Left forelimb (tissue), 1 donor: Measurements from ENCODE around the gene FNDC11.
A peak's percentile ranks its signal among the peaks of the same experiment; 100 is the strongest.
"Not testable (repeated sequence)": the region's sequence is repeated elsewhere in the genome, so short reads cannot be mapped to it uniquely, and the experiment has no call there.

ENCODE experiments used
- DNase-seq: peaks from one replicate; pipeline ENCODE4 v3.0.0-alpha.2; 2018; ENCODE audit warnings: low spot score

Gene FNDC11

GRCh38 chr20:63567386-63568169 lies 13.6 kb downstream of the FNDC11 start:
- no peak for DNase-seq

DNA sequence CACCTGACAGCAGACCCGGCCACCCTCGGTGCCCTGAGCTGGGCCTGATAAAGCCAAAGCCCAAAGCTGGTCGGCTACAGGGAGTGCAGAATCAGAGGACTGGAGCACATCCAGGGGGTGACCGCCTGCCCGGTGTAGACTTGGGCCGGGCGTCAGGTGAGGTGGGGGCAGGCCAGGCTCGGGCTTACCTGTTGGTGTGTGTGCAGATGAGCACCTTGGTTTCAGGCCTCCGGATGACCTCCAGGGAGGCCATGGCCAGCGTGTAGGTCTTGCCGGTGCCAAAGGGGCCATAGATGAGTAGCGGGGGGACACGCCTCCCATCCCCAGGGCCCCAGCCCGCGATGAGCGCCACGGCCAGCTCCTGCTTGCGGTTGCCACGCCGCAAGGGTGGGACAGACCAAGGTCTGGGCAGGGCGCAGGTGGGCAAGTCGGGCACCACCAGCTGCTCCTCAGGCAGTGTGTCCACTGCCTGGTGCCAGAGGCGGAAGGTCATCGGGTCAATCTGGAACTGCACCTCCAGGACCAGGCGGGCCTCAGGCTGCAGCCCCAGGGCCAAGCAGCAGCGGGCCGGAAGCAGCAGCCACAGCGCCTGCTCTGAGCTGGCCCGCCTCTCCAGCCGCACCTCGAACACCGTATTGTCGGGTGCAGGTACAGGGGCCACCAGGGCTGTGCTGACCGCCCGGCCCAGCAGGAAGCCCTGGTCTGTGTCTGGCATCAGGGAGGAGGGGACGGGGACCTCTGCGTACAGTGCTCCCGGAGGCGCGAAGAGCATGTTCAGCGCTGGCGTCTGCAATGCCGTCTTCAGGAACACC lies 14.4 kb downstream of the FNDC11 start:
- DNase-seq, result no peak

GRCh38 chr20:63568986-63569949 lies 15.3 kb downstream of the FNDC11 start:
- DNase-seq, result no peak

DNA sequence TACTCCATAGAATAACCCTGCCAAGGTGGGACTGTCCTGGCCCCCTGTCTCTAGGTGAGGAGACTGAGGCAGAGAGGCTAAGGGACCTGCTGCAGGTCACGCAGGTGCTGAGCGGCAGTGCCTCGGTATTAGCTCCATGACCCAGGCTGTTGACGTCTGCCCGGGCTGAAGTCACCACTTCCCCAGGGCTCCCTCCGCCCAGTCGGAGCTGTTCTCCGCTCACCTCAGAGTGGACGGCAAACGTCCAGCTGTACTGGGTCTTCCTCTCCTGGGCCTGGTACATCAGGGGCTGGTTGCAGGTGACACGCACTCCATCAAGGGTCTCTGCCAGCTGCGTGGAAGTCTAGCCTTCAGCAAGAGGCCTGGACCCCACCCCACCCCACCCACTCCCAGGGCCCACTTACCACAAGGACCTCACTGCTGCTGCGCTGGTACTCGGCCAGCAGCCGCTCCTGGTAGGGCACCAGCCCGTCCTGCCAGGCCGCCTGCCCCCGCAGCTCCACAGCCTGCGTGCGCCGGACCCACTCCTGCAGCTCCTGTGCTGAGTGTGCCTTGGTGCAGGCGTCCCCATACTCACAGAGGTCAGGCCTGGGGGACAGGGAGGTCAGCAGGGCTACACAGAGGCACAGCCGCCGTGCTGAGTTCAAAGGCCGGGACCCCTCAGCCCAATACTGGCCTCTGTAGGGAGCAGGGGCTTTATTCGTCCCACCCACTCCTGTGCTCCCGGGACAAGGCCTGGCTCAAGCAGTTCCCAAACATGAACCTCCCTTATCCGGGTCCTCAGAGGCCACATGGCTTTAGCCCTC lies 16.5 kb downstream of the FNDC11 start:
- DNase-seq, result no peak

- DNase-seq, result not testable (repeated sequence)
Observed at GRCh38 chr20:63571087-63571478, 17.1 kb downstream of the FNDC11 start.

DNA sequence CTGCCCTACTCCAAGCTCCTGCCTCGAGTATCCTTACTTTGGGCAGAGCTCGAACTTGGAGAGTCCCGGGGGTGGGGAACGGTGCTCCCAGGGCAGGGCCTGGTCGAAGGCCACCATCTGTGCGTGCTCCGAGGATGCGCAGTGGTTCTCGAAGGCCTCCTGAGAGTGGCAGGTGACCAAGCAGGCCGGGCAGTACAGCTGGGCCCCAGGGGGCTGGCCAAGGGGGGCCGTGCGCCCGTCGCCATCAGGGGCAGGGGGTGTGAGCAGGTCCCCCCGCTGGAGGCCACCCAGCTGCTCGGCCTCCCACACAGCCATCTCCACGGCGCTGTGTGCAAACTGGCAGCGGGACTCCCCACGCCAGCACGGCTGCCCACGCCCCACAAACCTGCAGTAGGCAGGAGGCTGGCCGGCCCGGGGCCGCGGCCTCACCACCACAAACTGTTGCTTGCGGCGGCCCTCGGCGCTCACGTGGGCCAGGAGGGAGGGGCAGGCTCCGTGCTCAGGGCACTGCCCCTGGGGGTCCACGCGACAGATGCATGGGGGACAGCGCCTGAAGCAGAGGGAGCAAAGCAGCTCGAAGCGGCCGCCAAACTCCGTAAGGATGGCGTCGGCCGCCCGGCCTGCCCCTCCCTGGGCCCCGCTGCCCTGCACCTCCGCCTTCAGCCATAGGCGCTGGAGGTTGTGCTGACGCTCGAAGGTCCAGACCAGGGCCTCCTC lies 18.3 kb downstream of the FNDC11 start:
- no peak for DNase-seq

- DNase-seq, result no peak
Observed at GRCh38 chr20:63572788-63573646, 19.1 kb downstream of the FNDC11 start.

GRCh38 chr20:63573647-63574131 lies 19.7 kb downstream of the FNDC11 start:
- no peak for DNase-seq

- peak; percentile 88 for DNase-seq
Observed at GRCh38 chr20:63574156-63574828, 20.3 kb downstream of the FNDC11 start, which contains the start of gene HELZ2. Gene HELZ2, minus strand, starts transcription at chr20:63574239. Its CDS starts 1,854 bp downstream, at chr20:63572385.

DNA sequence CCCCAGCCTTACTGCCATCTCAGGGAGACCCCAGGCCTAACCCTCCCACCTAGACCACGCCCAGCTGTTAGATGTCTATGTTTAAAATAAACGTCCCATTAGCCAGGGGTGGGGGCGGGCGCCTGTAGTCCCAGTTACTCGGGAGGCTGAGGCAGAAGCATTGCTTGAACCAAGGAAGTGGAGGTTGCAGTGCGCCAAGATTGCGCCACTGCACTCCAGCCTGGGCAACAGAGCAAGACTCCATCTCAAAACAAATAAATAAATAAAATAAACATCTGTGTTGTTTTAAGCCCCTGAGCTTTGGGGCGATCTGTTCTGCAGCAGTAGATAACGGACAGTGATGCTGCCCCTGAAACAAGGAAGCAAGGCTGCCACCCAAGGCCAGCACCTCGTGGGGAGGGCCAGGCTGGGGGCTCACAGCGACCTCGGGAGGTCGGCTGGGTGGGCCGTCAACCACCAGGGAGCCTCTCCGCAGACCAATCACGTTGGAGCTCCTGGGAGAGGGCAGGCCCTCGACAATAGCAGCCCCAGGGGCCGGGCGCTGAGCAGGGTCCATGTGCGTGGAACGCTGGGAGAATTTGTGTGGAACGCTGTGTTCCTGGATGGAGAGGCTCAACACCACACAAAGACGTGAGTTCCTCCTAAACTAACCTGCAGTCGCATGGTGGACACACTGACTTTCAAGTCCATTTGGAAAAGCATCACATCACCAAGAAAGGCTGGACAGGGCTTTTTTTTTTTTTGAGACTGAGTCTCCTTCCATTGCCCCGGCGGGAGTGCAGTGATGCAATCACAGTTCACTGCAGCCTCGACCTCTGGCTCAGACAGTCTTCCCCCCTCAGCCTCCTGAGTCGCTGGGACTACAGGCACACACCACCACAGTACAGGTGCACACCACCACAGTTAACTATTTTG lies 21.1 kb downstream of the FNDC11 start:
- DNase-seq, result no peak

GRCh38 chr20:63576311-63576710 lies 22.4 kb downstream of the FNDC11 start:
- no peak for DNase-seq

DNA sequence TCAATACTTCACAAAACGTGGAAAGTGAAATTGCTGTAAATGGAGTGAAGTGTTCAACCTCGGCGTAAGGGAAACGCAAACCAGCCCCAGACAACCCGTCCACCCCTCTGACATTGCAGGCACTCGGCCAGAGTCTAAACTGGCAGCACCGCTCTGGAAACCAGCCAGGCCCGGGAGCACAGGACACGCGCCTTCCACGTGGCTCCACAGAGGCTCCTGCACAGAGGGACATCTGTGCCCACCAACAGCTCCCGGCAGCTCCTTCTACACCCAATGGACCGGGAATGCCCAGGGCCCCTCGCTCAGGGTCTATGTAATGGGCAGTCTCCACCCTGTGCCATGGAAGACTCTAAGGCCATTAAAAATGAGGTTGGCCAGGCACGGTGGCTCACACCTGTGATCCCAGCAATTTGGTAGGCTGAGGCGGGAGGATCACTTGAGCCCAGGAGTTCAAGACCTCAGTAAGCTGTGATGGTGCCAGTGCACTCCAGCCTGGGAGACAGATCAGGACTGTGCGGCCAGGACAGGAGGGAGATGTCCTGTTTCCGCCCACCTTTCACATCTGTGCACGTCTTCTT lies 23.4 kb downstream of the FNDC11 start:
- no peak for DNase-seq

GRCh38 chr20:63578224-63579016 lies 24.5 kb downstream of the FNDC11 start:
- no peak for DNase-seq

DNA sequence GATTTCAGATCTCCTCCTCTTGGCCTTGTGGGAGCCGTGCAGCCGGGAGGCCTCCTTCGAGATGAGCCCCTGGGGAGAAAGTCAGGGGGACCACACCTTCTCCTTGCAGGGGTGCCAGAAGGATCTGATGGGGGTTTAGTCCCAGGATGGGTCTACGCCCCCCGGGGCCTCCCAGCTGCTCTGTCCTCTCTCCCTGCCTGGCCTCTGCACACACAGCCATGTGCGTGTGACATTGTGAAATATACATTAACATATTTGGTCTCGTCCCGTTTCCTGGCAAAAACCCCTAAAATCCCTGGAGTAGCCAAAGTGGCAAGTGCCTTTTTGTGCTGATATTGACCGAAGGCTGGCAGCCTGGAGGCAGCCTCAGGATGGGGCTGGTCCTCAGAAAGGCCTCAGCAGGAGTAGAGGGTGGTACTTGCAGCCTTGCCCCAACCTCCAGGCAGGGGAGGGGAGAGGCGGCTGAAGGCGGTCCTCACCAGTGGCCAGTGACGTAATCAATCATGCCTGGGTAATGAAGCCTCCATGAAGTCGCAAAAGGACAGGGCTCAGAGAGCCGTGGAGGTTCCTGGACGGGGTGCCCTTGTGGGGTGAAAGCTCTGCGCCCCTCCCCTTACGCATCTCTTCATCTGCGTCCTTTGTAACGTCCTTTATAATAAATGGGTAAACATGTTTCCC lies 25.2 kb downstream of the FNDC11 start:
- no peak for DNase-seq

DNA sequence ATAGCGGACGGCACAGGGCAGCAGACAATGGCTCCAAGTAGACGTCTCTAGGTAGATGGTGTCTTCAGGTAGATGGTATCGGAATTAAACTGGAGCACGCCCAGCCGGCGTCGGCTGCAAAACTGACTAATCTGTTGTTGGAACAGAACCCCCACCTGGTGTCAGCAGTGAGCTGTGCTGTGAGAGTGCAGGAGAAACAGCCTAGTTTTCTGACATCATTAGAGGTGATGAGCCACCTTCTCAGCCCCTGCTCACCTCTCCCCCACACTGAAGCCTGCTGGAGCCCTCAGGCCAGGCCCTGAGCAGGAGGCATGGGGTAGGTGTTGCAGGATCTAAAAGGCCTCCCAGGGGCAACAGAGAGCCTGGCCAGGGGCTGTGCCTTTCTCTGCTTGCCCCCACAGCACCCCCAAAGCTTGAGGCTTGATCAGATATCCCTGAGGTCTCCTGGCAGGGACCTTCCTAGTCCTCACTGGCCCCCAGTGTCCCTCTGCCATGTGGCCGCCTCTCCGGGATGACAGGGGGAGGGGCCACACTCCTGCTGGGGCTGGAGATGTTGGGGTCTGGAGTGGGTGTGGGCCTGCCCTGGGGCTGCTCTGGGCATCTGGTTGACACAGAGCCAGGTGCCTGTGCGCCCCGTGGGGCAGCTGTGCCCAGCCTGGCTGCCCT lies 27.0 kb downstream of the FNDC11 start:
- DNase-seq, result no peak
